ENCODE results near the gene RBMS3. TPM values are rescaled to one million over a fixed set of nuclear protein-coding genes. Genes with fewer than 3 reads are reported as not detected.

RBMS3 gene
- total RNA-seq, 1 donor from 2014 or later: 70.0 TPM

GRCh38 chr3:29864809-29865208 is 583.9 kb downstream of the RBMS3 start:
- intact Hi-C loops (cut with DNase I): no loop called here
- Histone ChIP-seq H3K4me3 (no peak overlapping the region), H3K36me3 (no peaks in the 10 kb centered on the region), H3K27ac (no peak overlapping the region), H3K27me3 (no peaks in the 10 kb centered on the region), H3K4me1 (no peaks in the 10 kb centered on the region), H3K9me3 (no peaks in the 10 kb centered on the region)
- DNase-seq (ENCODE audit: extremely low spot score in 2 of 2): no peak
- no peak for TF ChIP-seq POLR2A (IDR thresholded peaks at IDR 0.05)
- no peak for TF ChIP-seq POLR2AphosphoS5 (IDR thresholded peaks at IDR 0.05; ENCODE audit: insufficient read depth in 1 of 2, low read depth in 1 of 2)
- TF ChIP-seq CTCF (IDR thresholded peaks at IDR 0.05): no peak

GRCh38 chr3:29868543-29869101 is 587.8 kb downstream of the RBMS3 start:
- no peak for DNase-seq (ENCODE audit: extremely low spot score in 2 of 2)
- Histone ChIP-seq H3K27ac (no peak overlapping the region), H3K36me3 (no peaks in the 10 kb centered on the region), H3K4me1 (no peaks in the 10 kb centered on the region), H3K9me3 (no peaks in the 10 kb centered on the region), H3K27me3 (no peaks in the 10 kb centered on the region), H3K4me3 (no peak overlapping the region)
- intact Hi-C loops (cut with DNase I): no loop called here
- TF ChIP-seq CTCF (IDR thresholded peaks at IDR 0.05): no peak
- no peak for TF ChIP-seq POLR2AphosphoS5 (IDR thresholded peaks at IDR 0.05; ENCODE audit: insufficient read depth in 1 of 2, low read depth in 1 of 2)
- TF ChIP-seq POLR2A (IDR thresholded peaks at IDR 0.05): no peak

- H3K4me1 ChIP-seq: no peaks in the 10 kb centered on the region
- no peaks in the 10 kb centered on the region for H3K27me3 ChIP-seq
- intact Hi-C loops (cut with DNase I): no loop called here
- no peaks in the 10 kb centered on the region for H3K9me3 ChIP-seq
- DNase-seq (ENCODE audit: extremely low spot score in 2 of 2): no peak
- H3K27ac ChIP-seq: no peak overlapping the region
- H3K4me3 ChIP-seq: no peak overlapping the region
- TF ChIP-seq POLR2AphosphoS5 (IDR thresholded peaks at IDR 0.05; ENCODE audit: insufficient read depth in 1 of 2, low read depth in 1 of 2) (no peak), POLR2A (IDR thresholded peaks at IDR 0.05) (no peak), CTCF (IDR thresholded peaks at IDR 0.05) (no peak)
- no peaks in the 10 kb centered on the region for H3K36me3 ChIP-seq
These were observed 589.3 kb downstream of the RBMS3 start for GRCh38 chr3:29870136-29870535.

- Histone ChIP-seq H3K4me1 (no peaks in the 10 kb centered on the region), H3K9me3 (no peaks in the 10 kb centered on the region), H3K27ac (no peak overlapping the region), H3K4me3 (no peak overlapping the region), H3K36me3 (no peaks in the 10 kb centered on the region), H3K27me3 (no peaks in the 10 kb centered on the region)
- DNase-seq (ENCODE audit: extremely low spot score in 2 of 2): no peak
- intact Hi-C loops (cut with DNase I): no loop called here
- TF ChIP-seq POLR2AphosphoS5 (IDR thresholded peaks at IDR 0.05; ENCODE audit: insufficient read depth in 1 of 2, low read depth in 1 of 2) (no peak), CTCF (IDR thresholded peaks at IDR 0.05) (no peak), POLR2A (IDR thresholded peaks at IDR 0.05) (no peak)
These were observed 590.2 kb downstream of the RBMS3 start for GRCh38 chr3:29871087-29871486.

GRCh38 chr3:29880809-29881208 is 599.9 kb downstream of the RBMS3 start:
- TF ChIP-seq CTCF (IDR thresholded peaks at IDR 0.05) (no peak), POLR2AphosphoS5 (IDR thresholded peaks at IDR 0.05; ENCODE audit: insufficient read depth in 1 of 2, low read depth in 1 of 2) (no peak), POLR2A (IDR thresholded peaks at IDR 0.05) (no peak)
- H3K36me3 ChIP-seq: no peaks in the 10 kb centered on the region
- intact Hi-C loops (cut with DNase I): no loop called here
- H3K9me3 ChIP-seq: no peaks in the 10 kb centered on the region
- no peaks in the 10 kb centered on the region for H3K27me3 ChIP-seq
- DNase-seq (ENCODE audit: extremely low spot score in 2 of 2): no peak
- no peak overlapping the region for H3K27ac ChIP-seq
- H3K4me1 ChIP-seq: no peaks in the 10 kb centered on the region
- H3K4me3 ChIP-seq: no peak overlapping the region

Measured in vagina (tissue), 2 donors.